GM12872 (cell line): ENCODE data around the gene TRPM5.

Experiments used
- CTCF ChIP-seq: IDR thresholded peaks from 3 replicates; pipeline ENCODE4 v1.5.1; 2011; ENCODE audit warnings: low read depth, mild to moderate bottlenecking, low read length, moderate library complexity; ENCODE audit not compliant: insufficient read depth

Gene TRPM5

GRCh38 chr11:2482204-2482603, 37.9 kb upstream of the TRPM5 start:
- no peak for TF ChIP-seq CTCF

GRCh38 chr11:2481253-2481652, 36.9 kb upstream of the TRPM5 start:
- TF ChIP-seq CTCF: no peak

GRCh38 chr11:2480874-2481220, 36.5 kb upstream of the TRPM5 start:
- no peak for TF ChIP-seq CTCF

GRCh38 chr11:2477936-2478335, 33.6 kb upstream of the TRPM5 start:
- TF ChIP-seq CTCF: no peak

GRCh38 chr11:2477254-2477653, 32.9 kb upstream of the TRPM5 start:
- no peak for TF ChIP-seq CTCF

- TF ChIP-seq CTCF: no peak
Measured at GRCh38 chr11:2475136-2475918, 31.0 kb upstream of the TRPM5 start.

- TF ChIP-seq CTCF: no peak
Measured at GRCh38 chr11:2474059-2474901, 30.0 kb upstream of the TRPM5 start.
